Measurements from ENCODE around the gene FBXW4.

The FBXW4 gene

GRCh38 chr10:101580486-101581399 is 114.2 kb downstream of the FBXW4 start:
- DNase-seq (ENCODE audit: low spot score), result no peak

- DNase-seq (ENCODE audit: low spot score), result no peak
Measured at GRCh38 chr10:101579516-101579870, 115.5 kb downstream of the FBXW4 start.

- no peak for DNase-seq (ENCODE audit: low spot score)
Measured at GRCh38 chr10:101578803-101579515, 116.0 kb downstream of the FBXW4 start.

- DNase-seq (ENCODE audit: low spot score), result no peak
Measured at GRCh38 chr10:101578192-101578591, 116.8 kb downstream of the FBXW4 start.

GRCh38 chr10:101577121-101577871 is 117.7 kb downstream of the FBXW4 start:
- no peak for DNase-seq (ENCODE audit: low spot score)

GRCh38 chr10:101576211-101576863 is 118.6 kb downstream of the FBXW4 start:
- DNase-seq (ENCODE audit: low spot score), result no peak

- DNase-seq (ENCODE audit: low spot score), result no peak
Measured at GRCh38 chr10:101575580-101576210, 119.3 kb downstream of the FBXW4 start.

GRCh38 chr10:101575091-101575490 is 119.9 kb downstream of the FBXW4 start:
- DNase-seq (ENCODE audit: low spot score), result no peak

- DNase-seq (ENCODE audit: low spot score), result no peak
Measured at GRCh38 chr10:101573885-101574753, 120.9 kb downstream of the FBXW4 start.

- DNase-seq (ENCODE audit: low spot score), result no peak
Measured at GRCh38 chr10:101572785-101573184, 122.2 kb downstream of the FBXW4 start.

- DNase-seq (ENCODE audit: low spot score), result no peak
Measured at GRCh38 chr10:101572126-101572525, 122.8 kb downstream of the FBXW4 start.

- DNase-seq (ENCODE audit: low spot score), result no peak
Measured at GRCh38 chr10:101571271-101571925, 123.6 kb downstream of the FBXW4 start.

GRCh38 chr10:101570428-101571270 is 124.3 kb downstream of the FBXW4 start:
- no peak for DNase-seq (ENCODE audit: low spot score)

- peak; percentile 91 for DNase-seq (ENCODE audit: low spot score)
Measured at GRCh38 chr10:101569622-101570427, 125.1 kb downstream of the FBXW4 start.

- no peak for DNase-seq (ENCODE audit: low spot score)
Measured at GRCh38 chr10:101569323-101569621, 125.7 kb downstream of the FBXW4 start.

GRCh38 chr10:101568054-101568745 is 126.8 kb downstream of the FBXW4 start:
- no peak for DNase-seq (ENCODE audit: low spot score)

- DNase-seq (ENCODE audit: low spot score), result no peak
Measured at GRCh38 chr10:101567165-101568006, 127.6 kb downstream of the FBXW4 start.

Measured in D341Med (cell line).